HTR-8/SVneo (cell line): Measurements from ENCODE around the gene BUD13.
"Not testable (repeated sequence)": the region's sequence is repeated elsewhere in the genome, so short reads cannot be mapped to it uniquely, and the experiment has no call there.

Experiments used
- DNase-seq: peaks from one replicate; pipeline ENCODE4 v3.0.0; 2011; ENCODE audit warnings: low spot score, mixed read lengths; ENCODE audit not compliant: insufficient read length
- FAIRE-seq: peaks from 2 replicates; lab custom pipeline; 2011; peaks lifted over from hg19 to GRCh38; lab: Jason Lieb, UNC

The BUD13 gene

GRCh38 chr11:116772443-116773202 lies at the start of gene BUD13:
TSS of gene BUD13 (minus strand) at chr11:116772987. CDS start at chr11:116772964, 23 bp downstream.
- DNase-seq: peak; percentile 89

GRCh38 chr11:116822575-116822974 lies 49.8 kb upstream of the BUD13 start:
- FAIRE-seq (no peak), DNase-seq (no peak)

More at GRCh38 chr11:116772443-116773202, at the start of gene BUD13:
- FAIRE-seq: peak; percentile 92

GRCh38 chr11:116821050-116821918 lies 48.5 kb upstream of the BUD13 start:
- DNase-seq: no peak
- no peak for FAIRE-seq

GRCh38 chr11:116819049-116819448 lies 46.3 kb upstream of the BUD13 start:
- no peak for DNase-seq

GRCh38 chr11:116814502-116814901 lies 41.7 kb upstream of the BUD13 start:
- no peak for DNase-seq
- FAIRE-seq: no peak

More at GRCh38 chr11:116819049-116819448, 46.3 kb upstream of the BUD13 start:
- FAIRE-seq: no peak

- DNase-seq (no peak), FAIRE-seq (no peak)
These were observed 41.1 kb upstream of the BUD13 start for GRCh38 chr11:116813781-116814471.

GRCh38 chr11:116813170-116813569 lies 40.4 kb upstream of the BUD13 start:
- DNase-seq: no peak
- FAIRE-seq: no peak

- FAIRE-seq (no peak), DNase-seq (no peak)
These were observed 39.3 kb upstream of the BUD13 start for GRCh38 chr11:116812109-116812508.

- no peak for FAIRE-seq
- no peak for DNase-seq
These were observed 38.4 kb upstream of the BUD13 start for GRCh38 chr11:116811194-116811593.

GRCh38 chr11:116808262-116809175 lies 35.7 kb upstream of the BUD13 start:
- FAIRE-seq (no peak), DNase-seq (no peak)

GRCh38 chr11:116807601-116808261 lies 34.9 kb upstream of the BUD13 start:
- DNase-seq: no peak
- no peak for FAIRE-seq

- DNase-seq: no peak
- no peak for FAIRE-seq
These were observed 31.2 kb upstream of the BUD13 start for GRCh38 chr11:116804001-116804400.

- DNase-seq, FAIRE-seq: not testable (repeated sequence)
These were observed 28.9 kb upstream of the BUD13 start for GRCh38 chr11:116801662-116802061.

- FAIRE-seq (no peak), DNase-seq (no peak)
These were observed 27.8 kb upstream of the BUD13 start for GRCh38 chr11:116800610-116801009.

- DNase-seq (no peak), FAIRE-seq (no peak)
These were observed 25.6 kb upstream of the BUD13 start for GRCh38 chr11:116798368-116798767.

- FAIRE-seq (no peak), DNase-seq (no peak)
These were observed 25.0 kb upstream of the BUD13 start for GRCh38 chr11:116797816-116798215.

GRCh38 chr11:116796548-116796947 lies 23.8 kb upstream of the BUD13 start:
- no peak for DNase-seq
- FAIRE-seq: no peak

GRCh38 chr11:116794851-116795250 lies 22.1 kb upstream of the BUD13 start:
- no peak for DNase-seq
- no peak for FAIRE-seq

GRCh38 chr11:116793772-116794097 lies 20.9 kb upstream of the BUD13 start:
- FAIRE-seq (peak; percentile 48), DNase-seq (no peak)
